CD4-positive, alpha-beta T cell (primary cell): ENCODE measurements around the gene MICALL2. TPM values are rescaled to one million over a fixed set of nuclear protein-coding genes. Genes with fewer than 3 reads are reported as not detected.

Experiments
- ATAC-seq: fragments of 200-7000 bp; cut with Tn5 transposase; one replicate; pipeline ENCODE4 v1.10.0; 2022; ENCODE audit warnings: mild to moderate bottlenecking; ENCODE audit not compliant: poor library complexity
- CTCF ChIA-PET: fragments of 350-600 bp; sonication (Branson Sonifier 250); formaldehyde crosslinking; loops from one replicate; lab custom pipeline; 2021; ENCODE audit warnings: antibody characterized with exemption, inconsistent platforms; lab: Charles Lee
- POLR2A ChIA-PET: fragments of 350-600 bp; sonication (Branson Sonifier 250); formaldehyde crosslinking; loops from one replicate; lab custom pipeline; 2021; ENCODE audit warnings: antibody characterized with exemption, inconsistent platforms; lab: Charles Lee
- DNase-seq, 14 experiments: peaks; one replicate each; pipeline ENCODE4 v3.0.0-alpha.2; 2013 to 2020; ENCODE audit warnings: mixed read lengths in 2 of 14
- H3K27ac ChIP-seq, 2 donors: one replicate each; pipeline versions ENCODE4 v1.5.1 to v1.7.0; 2013; ENCODE audit warnings: low read length in 2 of 2, low read depth in 1 of 2, mild to moderate bottlenecking in 1 of 2
- H3K27me3 ChIP-seq, 2 experiments: 1 replicate in 1 of 2; 2 replicates in 1 of 2; pipeline versions ENCODE4 v1.6.1 to v1.7.0; 2013; ENCODE audit warnings: low read length in 2 of 2, control low read depth in 1 of 2, mild to moderate bottlenecking in 1 of 2, moderate library complexity in 1 of 2; ENCODE audit not compliant: insufficient read depth in 2 of 2, control insufficient read depth in 1 of 2
- H3K36me3 ChIP-seq: one replicate; pipeline ENCODE4 v1.6.1; 2013; ENCODE audit warnings: low read length, control low read depth; ENCODE audit not compliant: insufficient read depth
- H3K4me1 ChIP-seq: one replicate; pipeline ENCODE4 v1.6.1; 2013; ENCODE audit warnings: low read length, control low read depth; ENCODE audit not compliant: insufficient read depth
- H3K4me3 ChIP-seq: one replicate; pipeline ENCODE4 v1.5.1; 2013; ENCODE audit warnings: mild to moderate bottlenecking, low read length, moderate library complexity
- H3K9me3 ChIP-seq, 2 experiments: 1 replicate in 1 of 2; 2 replicates in 1 of 2; pipeline versions ENCODE4 v1.6.1 to v1.7.0; 2013; ENCODE audit warnings: low read length in 2 of 2, mild to moderate bottlenecking in 2 of 2, control low read depth in 1 of 2, moderate library complexity in 1 of 2; ENCODE audit not compliant: control insufficient read depth in 1 of 2, insufficient read depth in 1 of 2
- H3K27ac Mint-ChIP-seq: one replicate; pipeline ENCODE4 v1.8.0; 2020; ENCODE audit warnings: mixed read lengths
- H3K27me3 Mint-ChIP-seq: one replicate; pipeline ENCODE4 v1.8.0; 2021; ENCODE audit warnings: mixed read lengths
- H3K36me3 Mint-ChIP-seq: one replicate; pipeline ENCODE4 v1.8.0; 2021; ENCODE audit warnings: low read depth, mixed read lengths
- H3K4me1 Mint-ChIP-seq: one replicate; pipeline ENCODE4 v1.8.0; 2021; ENCODE audit warnings: low read depth, mixed read lengths
- H3K4me3 Mint-ChIP-seq: one replicate; pipeline ENCODE4 v1.8.0; 2020; ENCODE audit warnings: mild to moderate bottlenecking, mixed read lengths
- H3K9me3 Mint-ChIP-seq: one replicate; pipeline ENCODE4 v1.8.0; 2020; ENCODE audit warnings: mixed read lengths
- CTCF ChIP-seq: fragments of 200-600 bp; IDR thresholded peaks from one replicate; pipeline ENCODE4 v1.8.0; 2022; ENCODE audit warnings: antibody characterized with exemption, mild to moderate bottlenecking
- intact Hi-C, 2 experiments: fragments of 100-400 bp; cut with DNase I in 1 of 2; cut with micrococcal nuclease in 1 of 2; formaldehyde crosslinking; loops; one replicate each; pipeline versions ENCODE4 v1.15.1 to v1.9.0; 2023 to 2025; cut with DNase I, micrococcal nuclease
- total RNA-seq, 174 experiments: library from RNA in 2 of 174; stranded (reverse) in 2 of 174; gene quantifications; one replicate each; pipeline ENCODE4 v1.2.3 and lab custom pipeline; 2021 to 2026

Gene MICALL2
- total RNA-seq, 2 experiments from 2014 or later: 1.9 to 2.2 TPM

GRCh38 chr7:1487466-1487865, 28.2 kb upstream of the MICALL2 start:
- H3K4me3 Mint-ChIP-seq: no peak overlapping the region
- H3K27me3 Mint-ChIP-seq: no peaks in the 10 kb centered on the region
- no peak overlapping the region for H3K4me3 ChIP-seq
- DNase-seq (no peak), ATAC-seq (no peak)
- H3K27me3 ChIP-seq: no peaks in the 10 kb centered on the region
- intact Hi-C loops: no loop called here
- no peaks in the 10 kb centered on the region for H3K4me1 Mint-ChIP-seq
- CTCF ChIA-PET: no interaction called here
- H3K36me3 ChIP-seq: peaks cover 81% of the 10 kb centered on the region
- TF ChIP-seq CTCF: no peak
- no peaks in the 10 kb centered on the region for H3K9me3 Mint-ChIP-seq
- peaks cover 54% of the 10 kb centered on the region for H3K36me3 Mint-ChIP-seq
- H3K27ac Mint-ChIP-seq: no peak overlapping the region
- no peaks in the 10 kb centered on the region for H3K4me1 ChIP-seq
- POLR2A ChIA-PET: no interaction called here
- no peaks in the 10 kb centered on the region for H3K9me3 ChIP-seq
- no peak overlapping the region for H3K27ac ChIP-seq

- TF ChIP-seq CTCF: no peak
Measured at GRCh38 chr7:1486571-1486970, 27.3 kb upstream of the MICALL2 start.

GRCh38 chr7:1485156-1485555, 25.9 kb upstream of the MICALL2 start:
- no peak overlapping the region for H3K4me3 Mint-ChIP-seq
- H3K4me3 ChIP-seq: no peak overlapping the region
- TF ChIP-seq CTCF: no peak
- ChIA-PET CTCF (no interaction called here), POLR2A (no interaction called here)
- H3K9me3 Mint-ChIP-seq: no peaks in the 10 kb centered on the region
- peaks cover 73% of the 10 kb centered on the region for H3K36me3 ChIP-seq
- H3K36me3 Mint-ChIP-seq: peaks cover 38% of the 10 kb centered on the region
- no peak for DNase-seq
- H3K27me3 ChIP-seq: no peaks in the 10 kb centered on the region
- no peaks in the 10 kb centered on the region for H3K9me3 ChIP-seq
- no peaks in the 10 kb centered on the region for H3K27me3 Mint-ChIP-seq
- no peak overlapping the region for H3K27ac ChIP-seq
- intact Hi-C loops: no loop called here
- ATAC-seq: no peak
- no peaks in the 10 kb centered on the region for H3K4me1 ChIP-seq
- no peak overlapping the region for H3K27ac Mint-ChIP-seq
- no peaks in the 10 kb centered on the region for H3K4me1 Mint-ChIP-seq

More at GRCh38 chr7:1486571-1486970, 27.3 kb upstream of the MICALL2 start:
- Histone ChIP-seq H3K27me3 (no peaks in the 10 kb centered on the region), H3K27ac (no peak overlapping the region), H3K36me3 (peaks cover 78% of the 10 kb centered on the region), H3K4me3 (no peak overlapping the region), H3K4me1 (no peaks in the 10 kb centered on the region), H3K9me3 (no peaks in the 10 kb centered on the region)
- H3K27me3 Mint-ChIP-seq: no peaks in the 10 kb centered on the region
- DNase-seq: no peak
- peaks cover 51% of the 10 kb centered on the region for H3K36me3 Mint-ChIP-seq
- ChIA-PET CTCF (no interaction called here), POLR2A (no interaction called here)
- ATAC-seq: no peak
- intact Hi-C loops: no loop called here
- H3K4me3 Mint-ChIP-seq: no peak overlapping the region
- H3K9me3 Mint-ChIP-seq: no peaks in the 10 kb centered on the region
- no peak overlapping the region for H3K27ac Mint-ChIP-seq
- H3K4me1 Mint-ChIP-seq: no peaks in the 10 kb centered on the region
